Left ventricle myocardium inferior (tissue), 1 donor: Measurements from ENCODE around the gene KRT72. TPM values are rescaled to one million over a fixed set of nuclear protein-coding genes. Genes with fewer than 3 reads are reported as not detected.

Experiments
- DNase-seq: peaks from one replicate; pipeline ENCODE4 v3.0.0-alpha.2; 2020
- H3K27ac ChIP-seq: fragments of 200-600 bp; replicated peaks from 2 replicates; pipeline ENCODE4 v1.8.0; 2021
- H3K27me3 ChIP-seq: fragments of 200-600 bp; 2 replicates; pipeline ENCODE4 v1.8.0; 2021; ENCODE audit warnings: low read depth
- H3K36me3 ChIP-seq: fragments of 200-600 bp; 2 replicates; pipeline ENCODE4 v1.8.0; 2021
- H3K4me1 ChIP-seq: fragments of 200-600 bp; 2 replicates; pipeline ENCODE4 v1.8.0; 2021
- H3K4me3 ChIP-seq: fragments of 200-600 bp; 2 replicates; pipeline ENCODE4 v1.8.0; 2021; ENCODE audit warnings: mild to moderate bottlenecking, moderate library complexity
- H3K9me3 ChIP-seq: fragments of 200-600 bp; replicated peaks from 2 replicates; pipeline ENCODE4 v1.8.0; 2021
- intact Hi-C: fragments of 100-400 bp; cut with micrococcal nuclease; formaldehyde crosslinking; loops from one replicate; pipeline ENCODE4 v1.11.0; 2022
- total RNA-seq: library from RNA; stranded (reverse); fragmentation: NEBNext Ultra II Directional; extraction: Animal tissue kit (Norgen Biotek cat#: 25700); gene quantifications from one replicate; pipeline ENCODE4 v1.2.1, GENCODE V29; 2021
- TF ChIP-seq, protein P1 (sequence below): fragments of 200-600 bp; IDR thresholded peaks from 2 replicates; pipeline ENCODE4 v1.8.0; 2021; ENCODE audit warnings: antibody characterized with exemption, mild to moderate bottlenecking, borderline replicate concordance
- donor health status: DM: no; HTN: yes; CAD: no; lungs with severe emphysema.

Gene KRT72
- total RNA-seq, 1 donor from 2014 or later: not detected

- TF ChIP-seq, protein P1, sequence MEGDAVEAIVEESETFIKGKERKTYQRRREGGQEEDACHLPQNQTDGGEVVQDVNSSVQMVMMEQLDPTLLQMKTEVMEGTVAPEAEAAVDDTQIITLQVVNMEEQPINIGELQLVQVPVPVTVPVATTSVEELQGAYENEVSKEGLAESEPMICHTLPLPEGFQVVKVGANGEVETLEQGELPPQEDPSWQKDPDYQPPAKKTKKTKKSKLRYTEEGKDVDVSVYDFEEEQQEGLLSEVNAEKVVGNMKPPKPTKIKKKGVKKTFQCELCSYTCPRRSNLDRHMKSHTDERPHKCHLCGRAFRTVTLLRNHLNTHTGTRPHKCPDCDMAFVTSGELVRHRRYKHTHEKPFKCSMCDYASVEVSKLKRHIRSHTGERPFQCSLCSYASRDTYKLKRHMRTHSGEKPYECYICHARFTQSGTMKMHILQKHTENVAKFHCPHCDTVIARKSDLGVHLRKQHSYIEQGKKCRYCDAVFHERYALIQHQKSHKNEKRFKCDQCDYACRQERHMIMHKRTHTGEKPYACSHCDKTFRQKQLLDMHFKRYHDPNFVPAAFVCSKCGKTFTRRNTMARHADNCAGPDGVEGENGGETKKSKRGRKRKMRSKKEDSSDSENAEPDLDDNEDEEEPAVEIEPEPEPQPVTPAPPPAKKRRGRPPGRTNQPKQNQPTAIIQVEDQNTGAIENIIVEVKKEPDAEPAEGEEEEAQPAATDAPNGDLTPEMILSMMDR: no peak
- no peak for DNase-seq
- no peaks in the 10 kb centered on the region for H3K9me3 ChIP-seq
- H3K27me3 ChIP-seq: peaks cover 4% of the 10 kb centered on the region
- H3K4me1 ChIP-seq: no peaks in the 10 kb centered on the region
- H3K27ac ChIP-seq: no peak overlapping the region
- intact Hi-C loops: no loop called here
- H3K36me3 ChIP-seq: no peaks in the 10 kb centered on the region
- no peak overlapping the region for H3K4me3 ChIP-seq
Observed at GRCh38 chr12:52539083-52539820, 62.0 kb downstream of the KRT72 start.

DNA sequence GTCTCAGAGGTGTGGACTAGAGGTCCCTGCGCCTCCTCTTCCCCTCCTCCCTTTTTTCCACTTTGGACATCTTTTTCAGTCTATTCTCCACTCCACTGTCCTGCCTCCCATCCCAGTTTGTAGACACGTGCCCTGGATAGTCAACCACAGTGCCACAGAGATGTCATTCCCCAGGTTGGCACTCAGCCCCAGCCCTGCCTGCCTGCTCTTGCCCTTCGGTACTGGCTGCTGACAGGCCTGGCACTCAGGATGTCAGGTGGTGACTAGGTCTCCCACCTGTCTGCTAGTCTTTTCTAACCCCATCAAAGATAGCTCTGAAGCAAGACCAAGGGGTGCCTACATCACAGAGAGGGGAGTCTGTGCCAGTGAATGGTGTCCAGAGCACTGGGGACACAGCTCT lies 64.2 kb downstream of the KRT72 start:
- no peak for DNase-seq
- Histone ChIP-seq H3K27ac (no peak overlapping the region), H3K9me3 (no peaks in the 10 kb centered on the region), H3K4me1 (no peaks in the 10 kb centered on the region), H3K27me3 (peaks cover 4% of the 10 kb centered on the region), H3K36me3 (no peaks in the 10 kb centered on the region), H3K4me3 (no peak overlapping the region)
- intact Hi-C loops: no loop called here
- TF ChIP-seq, protein P1: no peak

Other genes starting within 250 kb of the KRT72 start
- not detected for gene KRT85, start 234.0 kb downstream of the KRT72 start, total RNA-seq
- gene KRT84, start 215.8 kb downstream of the KRT72 start, total RNA-seq: not detected
- not detected for gene KRT82, start 195.1 kb downstream of the KRT72 start, total RNA-seq
- gene KRT75, start 167.1 kb downstream of the KRT72 start, total RNA-seq: not detected
- not detected for gene KRT6B, start 149.3 kb downstream of the KRT72 start, total RNA-seq
- not detected for gene KRT6C, start 127.7 kb downstream of the KRT72 start, total RNA-seq
- not detected for gene KRT6A, start 108.2 kb downstream of the KRT72 start, total RNA-seq
- not detected for gene KRT5, start 81.1 kb downstream of the KRT72 start, total RNA-seq
- not detected for gene KRT71, start 48.3 kb downstream of the KRT72 start, total RNA-seq
- gene KRT74, start 27.6 kb downstream of the KRT72 start, total RNA-seq: 0.14 TPM
- not detected for gene KRT73, start 17.1 kb upstream of the KRT72 start, total RNA-seq
- gene KRT2, start 50.7 kb upstream of the KRT72 start, total RNA-seq: not detected
- gene KRT1, start 78.9 kb upstream of the KRT72 start, total RNA-seq: not detected
- not detected for gene KRT77, start 102.1 kb upstream of the KRT72 start, total RNA-seq
- not detected for gene KRT76, start 175.9 kb upstream of the KRT72 start, total RNA-seq
- not detected for gene KRT3, start 194.7 kb upstream of the KRT72 start, total RNA-seq
- gene KRT4, start 212.7 kb upstream of the KRT72 start, total RNA-seq: not detected
- gene KRT79, start 232.8 kb upstream of the KRT72 start, total RNA-seq: not detected
- not detected for gene KRT78, start 247.5 kb upstream of the KRT72 start, total RNA-seq